ENCODE measurements around the gene RNF112. TPM values are rescaled to one million over a fixed set of nuclear protein-coding genes. Genes with fewer than 3 reads are reported as not detected.
"Not testable (repeated sequence)": the region's sequence is repeated elsewhere in the genome, so short reads cannot be mapped to it uniquely, and the experiment has no call there.

Gene RNF112
- total RNA-seq, 1 donor from 2014 or later, result 0.67 TPM

GRCh38 chr17:19453296-19453695 is 42.3 kb downstream of the RNF112 start:
- DNase-seq (ENCODE audit: low spot score), result no peak
- TF ChIP-seq, protein P1, sequence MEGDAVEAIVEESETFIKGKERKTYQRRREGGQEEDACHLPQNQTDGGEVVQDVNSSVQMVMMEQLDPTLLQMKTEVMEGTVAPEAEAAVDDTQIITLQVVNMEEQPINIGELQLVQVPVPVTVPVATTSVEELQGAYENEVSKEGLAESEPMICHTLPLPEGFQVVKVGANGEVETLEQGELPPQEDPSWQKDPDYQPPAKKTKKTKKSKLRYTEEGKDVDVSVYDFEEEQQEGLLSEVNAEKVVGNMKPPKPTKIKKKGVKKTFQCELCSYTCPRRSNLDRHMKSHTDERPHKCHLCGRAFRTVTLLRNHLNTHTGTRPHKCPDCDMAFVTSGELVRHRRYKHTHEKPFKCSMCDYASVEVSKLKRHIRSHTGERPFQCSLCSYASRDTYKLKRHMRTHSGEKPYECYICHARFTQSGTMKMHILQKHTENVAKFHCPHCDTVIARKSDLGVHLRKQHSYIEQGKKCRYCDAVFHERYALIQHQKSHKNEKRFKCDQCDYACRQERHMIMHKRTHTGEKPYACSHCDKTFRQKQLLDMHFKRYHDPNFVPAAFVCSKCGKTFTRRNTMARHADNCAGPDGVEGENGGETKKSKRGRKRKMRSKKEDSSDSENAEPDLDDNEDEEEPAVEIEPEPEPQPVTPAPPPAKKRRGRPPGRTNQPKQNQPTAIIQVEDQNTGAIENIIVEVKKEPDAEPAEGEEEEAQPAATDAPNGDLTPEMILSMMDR (IDR thresholded peaks at IDR 0.05), result no peak
- Mint-ChIP-seq H3K36me3 (ENCODE audit: low read depth) (no peaks in the 10 kb centered on the region), H3K4me1 (ENCODE audit: low read depth) (peaks cover 12% of the 10 kb centered on the region), H3K9me3 (ENCODE audit: low read depth) (no peaks in the 10 kb centered on the region), H3K27ac (ENCODE audit: unreplicated experiment) (no peak overlapping the region), H3K4me3 (ENCODE audit: unreplicated experiment) (no peak overlapping the region), H3K27me3 (ENCODE audit: low read depth) (peaks cover 5% of the 10 kb centered on the region)

GRCh38 chr17:19454074-19454473 is 43.0 kb downstream of the RNF112 start:
- Mint-ChIP-seq H3K4me1 (ENCODE audit: low read depth) (peaks cover 4% of the 10 kb centered on the region), H3K27me3 (ENCODE audit: low read depth) (peaks cover 5% of the 10 kb centered on the region), H3K36me3 (ENCODE audit: low read depth) (no peaks in the 10 kb centered on the region), H3K9me3 (ENCODE audit: low read depth) (no peaks in the 10 kb centered on the region), H3K4me3 (ENCODE audit: unreplicated experiment) (no peak overlapping the region), H3K27ac (ENCODE audit: unreplicated experiment) (no peak overlapping the region)
- DNase-seq (ENCODE audit: low spot score), result no peak
- TF ChIP-seq, protein P1 (IDR thresholded peaks at IDR 0.05), result no peak

DNA sequence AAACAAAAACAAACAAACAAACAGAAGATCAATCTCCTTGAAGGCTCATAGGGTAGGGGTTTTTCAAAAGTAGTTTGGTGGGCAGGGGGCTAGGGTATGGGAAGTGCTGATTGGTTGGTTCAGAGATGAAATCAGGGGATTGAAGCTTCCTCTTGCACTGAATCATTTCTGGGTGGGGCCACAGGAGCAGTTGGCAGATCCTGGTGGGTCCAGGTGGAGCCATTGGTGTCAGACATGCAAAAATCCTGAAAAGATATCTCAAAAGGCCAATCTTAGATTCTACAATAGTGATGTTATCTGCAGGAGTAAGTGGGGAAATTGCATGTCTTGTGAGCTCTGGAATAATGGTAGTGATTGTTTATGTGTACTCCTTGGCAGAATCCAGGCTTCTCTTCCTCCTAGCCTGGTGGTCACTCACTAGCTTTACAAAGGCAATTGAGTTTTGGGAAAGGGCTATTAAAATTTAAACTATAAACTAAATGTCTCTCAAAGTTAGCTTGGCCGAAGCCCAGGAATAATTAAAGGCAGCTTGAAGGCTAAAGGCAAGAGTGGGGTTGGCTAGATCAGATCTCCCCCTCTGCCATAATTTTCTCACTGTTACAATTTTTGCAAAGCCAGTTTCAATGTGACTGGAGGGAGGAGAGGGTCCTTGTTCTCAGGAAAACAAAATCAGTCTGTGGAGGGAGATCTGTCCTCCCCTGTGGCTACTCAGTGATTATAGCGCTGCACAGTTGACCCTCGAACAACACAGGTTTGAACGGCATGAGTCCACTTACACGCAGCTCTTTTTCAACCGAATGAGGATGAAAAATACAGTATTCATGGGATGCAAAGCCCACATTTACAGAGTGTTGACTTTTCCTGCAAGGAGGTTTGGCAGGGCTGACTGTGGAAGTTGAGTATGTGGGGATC is 45.2 kb downstream of the RNF112 start:
- H3K4me1 Mint-ChIP-seq (ENCODE audit: low read depth), result no peaks in the 10 kb centered on the region

DNA sequence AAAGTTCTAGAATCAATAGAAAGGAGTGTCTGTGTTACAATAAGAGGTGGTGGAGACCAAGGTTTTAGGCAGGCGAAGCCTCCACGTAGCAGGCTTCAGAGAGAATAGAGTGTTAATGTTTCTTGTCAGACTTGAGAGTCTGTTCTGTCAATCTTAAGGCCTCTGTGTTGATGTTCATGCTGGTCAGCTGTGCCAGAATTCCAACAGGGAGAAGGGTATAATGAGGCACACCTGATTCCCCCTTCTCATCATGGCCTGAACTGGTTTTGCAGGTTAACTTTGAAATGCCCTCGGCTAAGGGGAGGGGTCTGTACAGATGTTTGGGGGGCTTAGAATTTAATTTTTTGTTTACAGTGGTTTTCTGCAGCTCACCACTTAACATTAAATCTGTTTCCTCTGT is 46.0 kb downstream of the RNF112 start:
- no peak overlapping the region for H3K4me3 Mint-ChIP-seq (ENCODE audit: unreplicated experiment)
- H3K4me1 Mint-ChIP-seq (ENCODE audit: low read depth), result no peaks in the 10 kb centered on the region
- no peak for DNase-seq (ENCODE audit: low spot score)
- H3K9me3 Mint-ChIP-seq (ENCODE audit: low read depth), result no peaks in the 10 kb centered on the region
- TF ChIP-seq, protein P1 (IDR thresholded peaks at IDR 0.05), result no peak
- H3K27me3 Mint-ChIP-seq (ENCODE audit: low read depth), result peaks cover 11% of the 10 kb centered on the region
- no peak overlapping the region for H3K27ac Mint-ChIP-seq (ENCODE audit: unreplicated experiment)
- no peaks in the 10 kb centered on the region for H3K36me3 Mint-ChIP-seq (ENCODE audit: low read depth)

More for the DNA sequence above, 45.2 kb downstream of the RNF112 start:
- TF ChIP-seq, protein P1 (IDR thresholded peaks at IDR 0.05), result no peak
- no peak overlapping the region for H3K27ac Mint-ChIP-seq (ENCODE audit: unreplicated experiment)
- no peaks in the 10 kb centered on the region for H3K36me3 Mint-ChIP-seq (ENCODE audit: low read depth)
- no peak overlapping the region for H3K4me3 Mint-ChIP-seq (ENCODE audit: unreplicated experiment)
- H3K9me3 Mint-ChIP-seq (ENCODE audit: low read depth), result no peaks in the 10 kb centered on the region
- peaks cover 11% of the 10 kb centered on the region for H3K27me3 Mint-ChIP-seq (ENCODE audit: low read depth)
- DNase-seq (ENCODE audit: low spot score), result no peak

DNA sequence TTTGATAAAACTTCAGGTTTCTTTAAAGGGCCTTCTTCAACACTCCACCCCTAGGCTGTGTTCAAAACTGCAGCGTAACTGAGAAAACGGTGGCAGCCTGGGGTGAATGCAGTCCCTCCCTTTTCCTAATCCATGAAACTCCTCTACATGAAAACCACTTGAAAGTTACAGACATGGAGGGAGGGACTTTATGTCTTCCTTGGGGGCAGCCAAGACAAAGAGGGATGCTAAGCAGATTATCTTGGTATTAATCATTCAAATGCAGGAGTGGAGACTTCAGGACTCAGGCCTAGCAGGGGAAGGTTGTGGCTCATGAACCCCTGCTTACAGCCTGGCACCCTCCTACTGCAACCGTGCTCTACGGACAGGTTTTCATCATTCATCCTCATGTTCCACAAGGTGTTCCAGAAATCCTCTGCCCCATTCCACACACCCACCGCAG is 46.8 kb downstream of the RNF112 start:
- Mint-ChIP-seq H3K27me3 (ENCODE audit: low read depth) (peaks cover 11% of the 10 kb centered on the region), H3K36me3 (ENCODE audit: low read depth) (no peaks in the 10 kb centered on the region), H3K9me3 (ENCODE audit: low read depth) (no peaks in the 10 kb centered on the region), H3K4me3 (ENCODE audit: unreplicated experiment) (no peak overlapping the region), H3K4me1 (ENCODE audit: low read depth) (no peaks in the 10 kb centered on the region), H3K27ac (ENCODE audit: unreplicated experiment) (no peak overlapping the region)
- no peak for DNase-seq (ENCODE audit: low spot score)
- TF ChIP-seq, protein P1 (IDR thresholded peaks at IDR 0.05), result no peak

- DNase-seq (ENCODE audit: low spot score); H3K4me3 Mint-ChIP-seq (ENCODE audit: unreplicated experiment); H3K4me1 Mint-ChIP-seq (ENCODE audit: low read depth); H3K27ac Mint-ChIP-seq (ENCODE audit: unreplicated experiment); H3K36me3 Mint-ChIP-seq (ENCODE audit: low read depth); H3K9me3 Mint-ChIP-seq (ENCODE audit: low read depth): not testable (repeated sequence)
- peaks cover 11% of the 10 kb centered on the region for H3K27me3 Mint-ChIP-seq (ENCODE audit: low read depth)
Measured at GRCh38 chr17:19458481-19458880, 47.4 kb downstream of the RNF112 start.

DNA sequence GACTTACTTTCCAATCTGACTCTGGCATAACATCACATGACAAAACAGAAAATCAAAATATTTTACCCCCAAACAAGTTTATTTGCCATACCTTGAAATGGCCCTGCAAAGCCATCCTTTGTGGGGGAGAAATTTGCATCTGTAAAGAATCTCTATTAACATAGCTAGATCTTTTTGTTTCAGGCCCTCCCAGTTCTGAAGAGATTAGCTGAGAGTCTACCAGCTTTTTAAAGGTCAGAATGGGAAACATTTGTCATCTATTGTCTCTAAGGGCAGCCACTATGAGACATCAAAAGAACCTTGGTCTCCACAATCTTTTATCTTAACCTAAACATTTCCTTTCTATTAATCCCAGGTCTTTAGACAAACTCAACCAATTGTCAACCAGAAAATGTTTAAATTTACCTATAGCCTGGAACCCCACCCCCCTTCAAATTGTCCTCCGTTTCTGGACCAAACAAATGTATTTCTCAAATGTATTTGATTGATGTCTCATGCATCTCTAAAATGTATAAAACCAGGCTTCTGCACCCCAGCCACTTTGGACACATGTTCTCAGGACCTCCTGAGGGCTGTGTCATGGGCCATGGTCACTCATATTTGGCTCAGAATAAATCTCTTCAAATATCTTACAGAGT is 48.1 kb downstream of the RNF112 start:
- H3K27ac Mint-ChIP-seq (ENCODE audit: unreplicated experiment); H3K9me3 Mint-ChIP-seq (ENCODE audit: low read depth); H3K36me3 Mint-ChIP-seq (ENCODE audit: low read depth); H3K4me3 Mint-ChIP-seq (ENCODE audit: unreplicated experiment); DNase-seq (ENCODE audit: low spot score); H3K4me1 Mint-ChIP-seq (ENCODE audit: low read depth): not testable (repeated sequence)
- peaks cover 11% of the 10 kb centered on the region for H3K27me3 Mint-ChIP-seq (ENCODE audit: low read depth)
